NCI-H1417 (cell line): ENCODE data around the gene ELF5.

Experiments used
- DNase-seq, 3 experiments: peaks; one replicate each; lab custom pipeline; 2025; lab: John Stamatoyannopoulos, UW

ELF5 gene

GRCh38 chr11:34522188-34522587 lies 8.6 kb upstream of the ELF5 start:
- DNase-seq = no peak

GRCh38 chr11:34521265-34521664 lies 7.7 kb upstream of the ELF5 start:
- no peak for DNase-seq

GRCh38 chr11:34519595-34520235 lies 6.1 kb upstream of the ELF5 start:
- no peak for DNase-seq

DNA sequence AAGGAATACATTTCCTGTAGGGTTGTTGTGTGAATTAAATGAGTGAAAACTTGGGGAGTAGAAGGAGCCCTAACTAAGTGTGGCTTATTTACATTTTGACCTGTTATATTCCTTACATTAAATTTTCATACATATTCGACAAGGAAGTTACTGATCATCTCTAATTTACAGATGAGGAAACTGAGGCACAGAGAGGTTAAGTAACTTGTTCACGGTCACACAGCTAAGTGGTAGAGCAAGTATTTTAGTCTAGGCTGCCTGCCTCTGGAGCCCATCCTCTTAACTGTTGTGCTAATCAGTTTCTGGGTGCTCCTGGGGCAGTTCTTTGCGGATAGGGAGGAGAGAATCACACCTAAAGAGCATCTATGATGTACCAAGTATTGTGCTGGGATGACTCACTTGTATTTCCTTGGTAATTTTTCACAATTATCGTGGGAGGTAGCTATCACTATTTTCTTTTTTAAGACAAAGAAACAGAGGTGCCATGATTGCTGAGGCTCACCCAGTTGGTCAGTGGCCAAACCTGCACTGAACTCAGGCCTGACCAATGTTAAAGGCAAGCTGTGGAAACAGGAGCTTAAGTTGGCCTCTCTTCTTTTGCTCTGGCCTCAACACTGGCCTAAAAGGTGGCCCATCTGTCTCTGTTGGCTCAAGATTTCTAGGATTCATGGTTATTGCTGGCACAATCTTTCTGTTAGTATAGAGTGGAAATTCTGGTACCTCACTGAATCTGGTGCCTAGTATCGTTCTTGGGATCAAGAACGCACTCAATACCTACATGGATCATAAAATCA lies 2.9 kb upstream of the ELF5 start:
- no peak for DNase-seq

DNA sequence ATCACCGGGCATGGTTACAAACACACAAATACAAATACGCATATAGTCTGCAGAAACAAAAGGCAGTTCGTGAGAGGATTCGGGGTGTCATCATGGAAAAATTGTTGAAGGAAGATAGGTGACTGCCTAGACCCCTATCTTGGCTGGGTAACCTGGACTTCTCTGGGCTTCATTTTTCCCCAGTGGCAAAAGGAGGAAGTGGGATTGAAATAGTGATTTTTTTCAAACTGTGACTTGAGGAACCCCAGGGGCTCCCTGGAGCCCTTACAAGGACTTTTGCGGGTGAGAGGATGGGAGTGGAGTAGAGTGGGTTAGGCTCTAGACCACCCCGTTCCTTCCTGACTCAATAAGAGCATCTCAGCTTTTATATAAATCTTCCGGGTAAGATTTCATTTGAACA lies 1.0 kb upstream of the ELF5 start:
- DNase-seq = no peak

GRCh38 chr11:34512840-34513681 lies 533 bp downstream of the ELF5 start:
- DNase-seq = peak in 2 of 3 experiments; percentile 31 to 39

DNA sequence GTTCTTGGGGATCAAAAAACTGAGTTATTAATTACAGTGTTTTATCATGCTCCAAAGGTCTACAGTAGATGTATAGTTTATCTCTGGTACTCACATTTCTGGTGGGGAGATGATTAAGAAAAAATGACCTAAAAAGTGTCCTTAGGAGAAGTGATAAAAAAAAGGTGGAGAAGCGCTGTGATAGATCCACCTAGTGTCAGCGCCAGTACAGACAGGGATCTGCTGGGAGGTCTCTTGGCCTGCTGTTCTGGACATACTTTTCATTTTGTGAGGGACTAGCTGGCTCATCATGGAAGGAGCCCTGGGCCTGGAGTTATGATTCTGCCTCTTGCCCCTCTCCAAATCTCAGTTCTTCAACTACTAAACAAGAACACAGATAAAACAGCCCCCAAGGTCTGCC lies 2.9 kb downstream of the ELF5 start:
- DNase-seq = no peak

GRCh38 chr11:34510218-34510617 lies 3.4 kb downstream of the ELF5 start:
- peak in 1 of 3 experiments; percentile 31 for DNase-seq

DNA sequence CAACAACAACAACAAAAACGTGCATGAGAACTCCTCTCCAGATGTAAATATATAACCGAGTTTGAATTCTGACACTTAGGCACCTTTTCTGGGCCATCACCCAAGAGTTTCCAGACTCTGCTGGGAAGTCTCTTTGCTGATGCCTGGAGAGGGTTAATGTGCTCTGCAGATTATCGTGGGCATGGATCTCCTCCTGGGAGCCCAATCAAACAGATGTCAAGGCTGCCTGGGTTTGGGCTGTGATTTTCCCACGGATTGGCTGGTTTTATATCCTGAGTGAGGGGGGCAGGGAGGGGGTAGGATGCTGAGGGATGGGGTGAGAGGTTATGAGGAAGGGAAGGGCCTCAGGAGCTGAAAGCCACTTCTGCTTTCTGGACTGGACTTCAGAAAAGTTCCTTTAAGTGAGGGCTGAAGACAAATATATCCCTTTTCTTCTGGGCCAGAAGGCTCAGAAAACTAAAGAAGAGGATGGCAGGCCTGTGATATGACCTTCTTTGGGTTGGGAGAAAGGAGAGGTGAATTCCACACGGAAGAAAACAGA lies 4.2 kb downstream of the ELF5 start:
- DNase-seq = no peak

DNA sequence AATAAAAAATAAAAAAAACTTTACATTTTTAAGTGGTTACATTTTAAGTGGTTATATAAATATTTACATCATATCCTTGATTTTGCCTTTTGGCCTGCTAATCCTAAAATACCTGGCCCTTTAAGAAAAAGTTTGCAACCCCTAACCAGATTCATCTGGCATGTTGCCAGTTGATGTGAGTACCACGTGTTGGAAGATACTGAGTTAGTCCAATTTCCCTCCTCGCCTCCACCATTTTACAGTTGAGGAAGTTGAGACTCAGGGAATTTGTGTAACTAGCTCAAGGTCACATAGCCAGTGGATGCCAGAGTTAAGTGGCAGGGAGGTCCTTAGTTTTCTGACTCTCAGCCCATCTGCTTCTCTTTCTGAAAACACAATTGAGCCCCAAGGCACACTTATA lies 5.1 kb downstream of the ELF5 start:
- DNase-seq = no peak

DNA sequence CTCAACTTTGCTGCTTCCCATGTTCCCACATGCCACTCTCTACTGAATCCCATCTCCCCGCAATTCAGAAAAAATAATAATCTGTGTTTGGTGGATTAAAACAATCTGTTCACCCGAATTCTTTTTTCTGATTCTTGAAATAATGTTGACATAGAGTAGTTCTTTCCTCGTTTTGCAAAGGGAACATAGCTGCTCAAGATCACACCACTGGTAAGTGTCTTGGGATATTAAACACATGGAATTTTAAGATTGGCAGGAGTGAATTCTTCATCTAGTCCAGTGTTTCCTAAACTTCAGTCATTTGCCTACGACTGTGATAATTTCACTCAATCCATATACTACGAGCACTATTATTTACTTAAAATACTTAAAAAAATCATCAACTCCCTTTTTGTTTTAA lies 6.0 kb downstream of the ELF5 start:
- no peak for DNase-seq

DNA sequence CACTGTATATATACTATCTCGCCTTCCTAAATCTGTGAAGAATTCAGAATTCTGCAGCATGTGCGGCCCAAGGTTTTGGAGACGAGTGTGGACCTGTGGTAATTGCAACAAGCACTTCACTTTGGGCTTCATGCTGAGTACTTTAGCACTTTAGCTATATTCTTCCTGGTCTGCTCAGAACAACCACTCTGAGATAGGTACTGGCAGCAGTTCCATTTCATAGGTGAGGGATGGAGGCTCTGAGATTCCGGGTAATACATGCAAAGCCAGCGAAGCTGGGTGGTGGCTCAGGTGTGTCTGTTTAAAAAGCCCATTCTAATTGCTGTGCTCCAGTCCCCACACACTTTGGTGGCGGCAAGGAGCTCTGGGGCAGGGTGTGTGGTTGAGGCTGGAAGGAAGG lies 6.4 kb downstream of the ELF5 start:
- DNase-seq = no peak

DNA sequence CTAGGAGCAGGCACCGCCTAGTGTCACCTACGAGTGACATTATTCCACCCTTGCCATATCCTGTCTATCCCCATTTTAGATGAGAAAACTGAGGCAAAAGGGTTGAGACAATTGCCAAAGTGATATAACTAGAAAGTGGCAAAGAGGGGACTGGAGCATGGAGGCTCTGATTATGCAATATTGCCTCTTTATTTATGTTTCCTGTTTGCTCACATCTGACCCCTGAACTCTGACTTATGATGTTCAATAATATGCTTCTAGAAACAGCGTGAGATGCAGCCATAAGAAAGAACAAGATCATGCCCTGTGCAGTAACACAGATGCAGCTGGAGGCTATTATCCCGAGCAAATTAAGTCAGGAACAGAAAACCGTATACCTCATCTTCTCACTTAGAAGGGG lies 7.7 kb downstream of the ELF5 start:
- no peak for DNase-seq

GRCh38 chr11:34502949-34503348 lies 10.6 kb downstream of the ELF5 start:
- DNase-seq = no peak

DNA sequence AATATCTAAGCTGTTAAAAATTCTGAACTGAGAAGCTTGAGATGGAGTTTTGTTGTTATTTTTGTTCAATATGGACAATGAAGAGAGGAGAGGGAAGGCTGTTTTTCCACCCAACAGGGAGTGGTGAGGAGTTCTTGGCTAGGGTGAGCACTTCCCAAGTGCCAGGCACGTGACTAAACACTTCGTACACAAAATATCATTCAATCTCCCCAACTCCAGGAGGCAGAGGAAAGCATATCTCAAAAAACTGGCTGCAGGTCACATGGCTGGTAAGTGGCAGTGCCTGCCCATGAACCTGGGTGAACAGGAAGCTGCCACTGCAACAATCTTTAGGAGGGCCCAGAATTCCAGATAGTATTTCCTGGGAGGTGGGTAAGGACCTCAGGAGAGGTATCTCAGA lies 11.6 kb downstream of the ELF5 start:
- no peak for DNase-seq

DNA sequence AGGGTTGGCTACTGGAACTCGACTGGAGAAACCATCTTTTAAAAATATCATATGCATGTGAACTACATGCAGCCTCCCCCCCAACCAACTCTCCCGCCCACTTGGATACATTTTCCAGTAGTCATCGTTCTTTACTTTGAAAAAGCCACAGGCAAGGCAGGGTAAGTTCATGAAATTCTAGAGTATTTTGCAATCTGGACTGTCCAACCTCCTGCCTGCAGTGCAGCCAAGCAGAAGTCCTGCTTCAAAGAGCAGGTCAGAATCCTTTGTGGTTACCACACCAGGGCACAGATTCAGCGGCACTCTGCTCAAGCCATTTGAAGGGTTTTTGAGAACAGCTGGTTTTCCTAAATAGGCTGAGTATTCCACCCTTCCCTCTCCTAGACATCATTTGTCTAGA lies 12.1 kb downstream of the ELF5 start:
- DNase-seq = no peak

- no peak for DNase-seq
Measured at GRCh38 chr11:34499719-34500500, 13.7 kb downstream of the ELF5 start.

DNA sequence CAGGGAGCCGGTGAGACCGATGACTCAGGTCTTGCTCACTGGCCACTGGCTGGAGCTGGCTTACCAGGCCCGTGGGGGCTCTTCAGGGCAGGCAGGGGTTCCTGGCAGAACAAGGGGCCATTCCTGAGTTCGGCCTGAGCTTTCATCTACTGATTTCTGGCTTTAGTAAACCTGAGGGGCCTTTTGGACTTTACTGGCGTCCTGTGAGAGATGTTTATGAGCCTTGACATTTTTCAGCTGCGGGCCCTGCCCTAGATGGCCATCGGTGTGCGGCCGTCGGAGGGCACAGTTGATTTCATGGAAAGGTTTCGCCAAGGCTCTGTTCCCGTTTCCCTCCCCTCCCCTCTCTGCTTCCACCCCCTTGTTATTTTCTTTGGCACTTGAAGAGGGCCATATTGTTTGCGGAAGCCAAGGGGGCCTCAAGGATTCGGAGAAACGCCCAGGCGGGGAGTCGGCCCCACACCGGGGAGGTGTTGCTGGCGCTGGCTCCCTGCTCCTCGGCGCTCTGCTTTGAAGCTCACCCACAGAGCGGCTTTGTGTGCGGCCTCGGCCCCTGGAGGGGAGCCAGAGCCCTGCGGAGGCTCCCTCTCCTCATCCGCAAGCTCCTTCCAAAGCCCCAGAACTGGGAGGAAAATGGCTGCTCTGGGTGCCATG lies 17.7 kb downstream of the ELF5 start:
- peak in 1 of 3 experiments; percentile 20 for DNase-seq

GRCh38 chr11:34495239-34495723 lies 18.3 kb downstream of the ELF5 start:
- DNase-seq = no peak

- DNase-seq = no peak
Measured at GRCh38 chr11:34493926-34494595, 19.5 kb downstream of the ELF5 start.
